PC-9 (cell line): ENCODE data around the gene ASPDH.

Source experiments
- EZH2 ChIP-seq: fragments of 200-600 bp; sonication (generic); IDR thresholded peaks from 2 replicates; pipeline ENCODE4 v1.8.0; 2017; ENCODE audit warnings: antibody characterized with exemption, low read depth
- TF ChIP-seq, protein P1 (sequence below): fragments of 200-600 bp; sonication (generic); conservative IDR thresholded peaks from 2 replicates; pipeline ENCODE4 v1.6.1; 2017; ENCODE audit warnings: mixed run types, antibody characterized with exemption, mild to moderate bottlenecking, moderate library complexity

DNA sequence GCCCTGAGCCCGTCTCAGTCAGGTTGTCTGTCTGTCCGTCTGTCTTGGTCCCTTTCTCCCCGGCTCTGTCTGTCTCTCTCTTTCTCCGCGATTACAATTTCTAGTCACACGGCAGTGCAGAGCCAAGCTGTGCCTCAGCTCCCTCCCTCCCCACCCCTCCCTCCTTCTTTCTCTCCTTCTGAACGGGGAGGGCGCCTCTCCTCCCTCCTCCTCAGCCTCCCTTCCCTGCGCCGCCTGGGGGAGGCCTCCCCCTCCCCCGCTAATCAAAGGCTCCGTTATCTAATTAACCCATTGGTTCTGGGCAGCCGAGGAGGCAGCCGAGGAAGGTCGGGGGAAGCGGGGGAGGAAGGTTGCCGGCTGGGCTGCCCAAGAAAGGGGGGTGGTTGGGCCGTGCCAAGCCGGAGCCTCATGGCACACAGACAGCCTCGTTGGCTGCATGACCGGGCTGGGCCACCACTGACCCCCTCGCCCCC, 38.0 kb upstream of the ASPDH start:
- TF ChIP-seq, protein P1, sequence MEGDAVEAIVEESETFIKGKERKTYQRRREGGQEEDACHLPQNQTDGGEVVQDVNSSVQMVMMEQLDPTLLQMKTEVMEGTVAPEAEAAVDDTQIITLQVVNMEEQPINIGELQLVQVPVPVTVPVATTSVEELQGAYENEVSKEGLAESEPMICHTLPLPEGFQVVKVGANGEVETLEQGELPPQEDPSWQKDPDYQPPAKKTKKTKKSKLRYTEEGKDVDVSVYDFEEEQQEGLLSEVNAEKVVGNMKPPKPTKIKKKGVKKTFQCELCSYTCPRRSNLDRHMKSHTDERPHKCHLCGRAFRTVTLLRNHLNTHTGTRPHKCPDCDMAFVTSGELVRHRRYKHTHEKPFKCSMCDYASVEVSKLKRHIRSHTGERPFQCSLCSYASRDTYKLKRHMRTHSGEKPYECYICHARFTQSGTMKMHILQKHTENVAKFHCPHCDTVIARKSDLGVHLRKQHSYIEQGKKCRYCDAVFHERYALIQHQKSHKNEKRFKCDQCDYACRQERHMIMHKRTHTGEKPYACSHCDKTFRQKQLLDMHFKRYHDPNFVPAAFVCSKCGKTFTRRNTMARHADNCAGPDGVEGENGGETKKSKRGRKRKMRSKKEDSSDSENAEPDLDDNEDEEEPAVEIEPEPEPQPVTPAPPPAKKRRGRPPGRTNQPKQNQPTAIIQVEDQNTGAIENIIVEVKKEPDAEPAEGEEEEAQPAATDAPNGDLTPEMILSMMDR = no peak
- TF ChIP-seq EZH2 = no peak
